Activated T-cell treated with anti-CD3 and anti-CD28 coated beads for 24 hours (primary cell): Measurements from ENCODE around the gene CDK14.
"Not testable (repeated sequence)": the region's sequence is repeated elsewhere in the genome, so short reads cannot be mapped to it uniquely, and the experiment has no call there.

Experiments
- DNase-seq: peaks from one replicate; pipeline ENCODE4 v3.0.0-alpha.2; 2020; ENCODE audit warnings: low read depth

CDK14 gene

DNA sequence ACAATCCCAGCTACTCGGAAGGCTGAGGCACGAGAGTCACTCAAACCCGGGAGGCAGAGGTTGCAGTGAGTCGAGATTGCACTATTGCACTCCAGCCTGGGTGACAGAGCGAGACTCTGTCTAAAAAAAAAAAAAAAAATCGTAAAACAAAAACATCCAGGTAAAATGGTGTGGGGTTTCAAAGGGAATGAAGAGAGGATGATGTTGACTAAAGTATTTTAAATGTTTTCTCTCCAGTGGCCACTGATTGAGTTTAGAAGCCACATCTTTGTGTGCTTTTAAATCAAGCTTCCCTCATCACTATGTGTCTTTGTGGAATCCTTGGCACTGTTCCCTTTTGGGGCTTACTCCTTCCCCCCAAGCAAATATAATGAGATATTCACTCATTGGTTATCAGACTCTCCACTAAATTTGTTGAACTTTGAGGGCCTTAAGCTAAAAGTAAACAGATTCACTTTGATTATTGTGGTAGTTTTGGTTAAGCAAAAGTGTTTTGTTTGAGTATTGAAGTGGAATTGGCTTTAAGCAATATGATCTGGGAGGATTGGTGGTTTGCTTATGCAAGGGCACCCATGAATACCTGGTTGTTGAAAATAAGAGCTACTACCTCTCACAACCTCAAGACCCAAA is 162.9 kb downstream of the CDK14 start:
- DNase-seq: no peak

DNA sequence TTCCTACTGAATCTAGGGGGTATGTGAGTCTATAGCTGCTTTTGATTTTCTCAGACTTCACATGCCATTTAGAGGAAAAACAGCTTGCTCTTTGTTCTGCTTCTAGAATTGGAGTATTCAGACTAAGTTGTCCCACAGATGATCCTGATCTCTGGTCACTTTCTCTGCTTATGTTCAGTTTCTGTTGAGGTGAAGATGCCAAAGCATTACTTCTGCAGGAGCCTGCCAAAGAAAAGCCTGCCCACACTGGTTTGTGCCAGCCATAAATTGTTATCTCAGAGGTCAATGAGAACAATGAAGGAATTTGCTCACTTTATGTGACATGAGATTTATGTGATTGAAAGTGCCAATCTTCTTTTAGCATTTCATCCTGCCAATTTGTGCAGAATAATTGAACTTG is 163.6 kb downstream of the CDK14 start:
- no peak for DNase-seq

DNA sequence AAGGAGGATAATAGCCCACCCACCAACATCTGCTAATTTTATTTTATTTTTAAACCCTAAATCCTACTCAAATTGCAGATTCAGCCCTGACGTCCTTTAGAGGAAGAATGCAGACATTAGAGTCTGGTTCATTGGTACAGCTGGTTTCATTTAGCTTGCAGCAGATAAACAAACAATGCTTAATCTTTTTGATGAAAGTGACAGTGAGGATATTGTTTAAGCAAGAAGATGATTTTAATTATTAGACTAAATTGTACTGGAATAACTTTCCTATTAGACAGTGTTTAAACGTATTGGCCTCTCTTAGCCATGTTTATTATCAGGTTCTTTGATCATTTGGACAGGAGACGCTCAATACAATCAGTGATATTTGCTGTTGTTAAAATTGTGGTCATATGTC is 164.8 kb downstream of the CDK14 start:
- DNase-seq: no peak

DNA sequence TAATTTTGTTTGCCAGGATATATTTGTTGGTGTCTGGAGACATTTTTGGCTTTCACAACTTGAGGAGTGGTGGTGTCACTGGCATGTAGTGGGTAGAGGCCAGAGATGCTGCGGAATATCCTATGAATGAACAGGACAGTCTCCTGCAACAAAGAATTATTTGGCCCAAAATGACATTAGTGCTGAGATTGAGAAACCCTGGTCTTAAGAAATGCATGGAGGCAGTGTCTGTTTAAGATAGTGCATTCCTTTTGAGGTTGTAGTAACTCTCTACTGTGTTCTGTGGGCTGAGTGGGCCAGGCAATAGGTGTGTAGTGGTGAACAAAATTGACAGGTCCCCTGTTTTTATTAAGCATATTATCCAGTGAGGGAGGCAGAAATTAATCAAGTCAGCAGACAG is 165.5 kb downstream of the CDK14 start:
- no peak for DNase-seq

DNA sequence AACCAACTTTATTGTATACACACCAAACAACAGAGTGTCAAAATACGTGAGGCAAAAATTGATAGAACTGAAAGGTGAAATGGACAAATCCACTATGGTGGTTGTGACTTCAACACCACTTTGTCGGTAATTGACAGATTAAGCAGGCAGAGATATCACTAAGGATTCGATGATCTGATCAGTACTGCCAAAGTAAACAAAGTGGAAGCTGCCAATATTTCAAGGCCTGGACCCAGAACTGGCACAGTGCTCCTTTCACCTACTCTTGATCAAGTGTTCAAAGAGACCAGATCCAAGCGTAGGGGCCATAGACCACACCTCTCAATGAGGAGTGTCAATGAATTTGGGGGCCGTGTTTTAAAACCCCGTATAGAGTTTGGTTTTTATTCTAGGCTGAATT is 167.0 kb downstream of the CDK14 start:
- DNase-seq: no peak

DNA sequence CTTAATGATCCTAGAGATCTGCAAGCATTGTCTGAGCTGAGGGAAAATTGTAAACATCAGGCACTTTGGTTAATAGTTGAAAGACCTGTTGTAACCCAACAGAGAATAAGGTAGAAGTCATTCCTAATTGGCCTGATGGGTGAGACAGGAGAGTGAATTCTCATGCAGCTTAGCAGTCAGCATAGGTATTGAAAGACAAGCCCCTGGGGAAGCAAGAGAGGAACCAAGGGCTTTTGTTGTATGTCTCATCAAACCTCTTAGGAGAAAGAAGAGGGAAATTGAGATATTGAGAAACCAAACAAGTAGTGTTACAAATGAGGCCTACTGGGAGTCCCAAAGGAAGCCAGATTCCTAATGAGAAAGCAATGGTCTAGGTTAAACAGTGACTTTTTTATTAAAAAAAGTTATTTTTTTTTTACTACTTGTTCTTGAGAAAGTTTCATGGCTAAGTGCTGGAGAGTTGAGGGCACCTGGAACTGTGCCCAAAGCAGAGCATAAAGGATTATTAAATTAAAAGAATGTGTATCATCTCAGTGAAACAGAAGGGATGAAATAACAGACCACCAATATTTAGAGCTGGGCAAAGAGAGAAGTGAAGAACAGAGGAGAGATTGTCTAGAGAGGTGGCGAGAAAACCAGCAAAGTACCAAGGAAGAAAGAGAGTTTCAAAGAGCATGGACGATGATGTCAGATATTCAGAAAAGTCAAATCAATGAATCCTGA is 168.9 kb downstream of the CDK14 start:
- no peak for DNase-seq

DNA sequence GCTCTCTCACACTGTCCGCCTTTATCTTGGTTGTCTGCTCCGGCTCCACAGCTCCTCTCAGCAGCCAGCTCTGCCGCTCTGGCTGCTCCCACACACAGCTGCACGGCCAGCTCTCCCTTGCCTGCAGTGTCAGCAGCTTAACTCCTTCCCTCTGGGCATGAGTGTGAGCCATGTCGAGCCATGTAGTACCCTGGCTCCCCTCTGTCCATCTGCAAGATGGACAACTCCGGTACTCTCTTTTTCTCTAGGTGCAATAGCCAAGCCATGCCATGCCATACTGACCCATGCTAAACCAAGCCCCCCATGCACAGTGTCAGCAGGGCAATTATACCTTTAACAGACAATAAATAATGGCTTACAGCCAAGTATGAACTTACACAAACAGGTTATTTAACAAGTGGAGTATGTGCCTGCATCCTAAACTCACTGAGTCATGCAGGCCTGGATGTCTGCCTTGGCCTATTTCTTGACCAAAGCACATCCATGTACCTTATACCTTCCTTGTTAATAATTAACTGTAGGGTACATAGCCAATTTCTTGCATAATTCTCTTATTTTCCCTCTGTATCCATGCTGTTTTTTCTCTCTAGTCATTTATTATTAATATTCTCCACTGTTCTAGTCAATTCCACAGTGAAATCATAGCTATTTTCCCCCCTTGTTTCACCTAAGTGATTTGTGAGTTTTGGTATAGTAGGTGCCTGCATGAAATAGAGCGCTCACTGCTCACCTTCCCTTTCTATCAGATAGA is 170.9 kb downstream of the CDK14 start:
- DNase-seq: no peak

DNA sequence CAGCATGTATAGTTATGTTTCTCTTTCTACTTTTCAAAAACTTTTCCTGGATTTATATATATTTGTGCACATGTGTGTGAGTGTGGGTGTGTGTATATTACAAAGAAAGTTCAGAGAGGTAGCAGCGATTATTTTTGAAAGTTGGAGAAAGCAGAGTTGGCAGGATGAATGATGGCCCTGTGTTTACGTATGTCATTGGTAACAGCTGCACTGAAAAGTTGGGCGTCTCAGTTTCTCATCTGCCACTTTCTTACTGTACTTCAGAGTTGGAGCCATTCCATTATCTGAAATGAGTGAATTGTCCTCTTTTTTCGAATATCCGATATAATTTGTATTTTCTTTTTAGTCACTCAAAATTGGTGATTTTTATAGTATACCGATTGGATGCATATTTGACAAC is 172.2 kb downstream of the CDK14 start:
- DNase-seq: no peak

DNA sequence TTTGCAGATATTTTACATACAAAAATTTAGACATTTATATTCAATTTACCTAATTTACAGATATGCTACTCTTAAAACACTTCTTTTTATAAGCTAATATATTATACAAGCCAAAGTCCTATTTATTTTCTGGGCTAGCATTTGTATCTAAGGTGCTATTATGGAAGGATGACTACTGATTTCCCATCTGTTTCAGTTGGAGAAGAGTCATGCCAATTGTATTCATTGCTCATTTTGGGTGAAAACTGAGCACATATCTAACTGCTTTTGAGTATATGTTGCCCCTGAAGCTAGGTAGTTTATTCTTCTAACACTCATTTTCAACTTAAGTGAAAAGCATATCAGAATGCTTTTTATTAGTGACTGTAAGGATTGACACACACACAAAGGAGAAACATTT is 172.9 kb downstream of the CDK14 start:
- no peak for DNase-seq

DNA sequence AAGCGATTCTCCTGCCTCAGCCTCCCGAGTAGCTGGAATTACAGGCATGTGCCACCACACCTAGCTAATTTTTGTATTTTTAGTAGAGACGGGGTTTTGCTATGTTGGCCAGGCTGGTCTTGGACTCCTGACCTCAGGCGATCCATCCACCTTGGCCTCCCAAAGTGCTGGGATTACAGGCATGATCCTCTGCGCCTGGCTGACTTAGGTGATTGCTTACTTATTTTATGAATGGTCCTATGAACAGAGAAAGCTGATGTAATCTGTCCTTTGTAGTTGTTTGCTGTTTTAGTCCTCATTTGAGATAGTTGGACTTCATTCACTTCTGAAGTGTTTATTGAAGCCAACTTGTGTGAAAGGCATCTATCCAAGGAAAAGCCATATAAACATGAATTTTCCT is 173.4 kb downstream of the CDK14 start:
- DNase-seq: not testable (repeated sequence)

DNA sequence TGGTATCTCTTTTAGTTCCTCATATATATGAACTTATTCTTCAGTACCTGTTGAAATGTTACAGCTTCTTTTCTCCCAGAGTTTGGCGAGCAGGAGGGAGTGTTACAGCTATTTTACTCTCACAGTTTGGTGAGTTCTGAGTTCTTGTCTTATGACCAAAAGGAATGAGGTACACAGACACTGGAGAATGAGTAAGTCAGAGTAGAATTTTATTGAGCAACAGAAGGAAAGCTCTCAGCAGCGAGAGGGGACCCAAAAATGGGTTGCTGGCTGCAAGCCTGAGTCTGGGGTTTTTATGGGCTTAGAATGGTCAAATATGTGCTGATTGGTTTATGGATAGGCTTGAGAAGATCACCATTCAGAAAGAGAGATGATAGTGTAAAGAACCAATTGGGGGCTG is 175.2 kb downstream of the CDK14 start:
- no peak for DNase-seq

DNA sequence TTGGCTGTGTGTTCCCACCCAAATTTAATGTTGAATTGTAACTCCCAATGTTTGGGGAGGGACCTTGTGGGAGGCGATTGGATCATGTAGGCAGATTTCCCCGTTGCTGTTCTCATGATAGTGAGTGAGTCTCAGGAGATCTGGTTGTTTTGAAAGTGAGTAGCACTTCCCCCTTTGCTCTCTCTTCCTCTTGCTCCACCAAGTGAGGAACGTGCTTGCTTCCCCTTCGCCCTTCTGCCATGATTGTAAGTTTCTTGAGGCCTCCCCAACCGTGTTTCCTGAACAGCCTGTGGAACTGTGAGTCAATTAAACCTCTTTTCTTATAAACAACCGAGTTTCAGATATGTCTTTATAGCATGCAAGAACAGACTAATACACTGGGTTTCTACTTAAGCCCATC is 176.3 kb downstream of the CDK14 start:
- no peak for DNase-seq

DNA sequence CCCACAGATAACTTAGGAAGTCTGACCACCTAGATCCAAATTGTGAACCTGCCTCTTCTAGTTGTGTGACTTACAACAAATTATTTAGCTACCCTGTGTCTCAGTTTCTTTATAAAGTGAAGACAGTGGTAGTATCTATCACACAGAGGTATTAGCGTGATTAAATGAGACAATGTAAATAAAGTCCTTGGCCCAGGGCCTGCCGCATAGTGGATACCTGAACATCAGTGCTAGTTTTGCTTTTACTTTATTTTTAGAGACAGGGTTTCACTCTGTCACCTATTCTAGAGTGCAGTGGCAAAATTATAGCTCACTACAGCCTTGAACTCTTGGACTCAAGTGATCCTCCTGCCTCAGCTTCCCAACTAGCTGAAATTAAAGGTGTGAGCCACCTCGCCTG is 177.1 kb downstream of the CDK14 start:
- DNase-seq: no peak

DNA sequence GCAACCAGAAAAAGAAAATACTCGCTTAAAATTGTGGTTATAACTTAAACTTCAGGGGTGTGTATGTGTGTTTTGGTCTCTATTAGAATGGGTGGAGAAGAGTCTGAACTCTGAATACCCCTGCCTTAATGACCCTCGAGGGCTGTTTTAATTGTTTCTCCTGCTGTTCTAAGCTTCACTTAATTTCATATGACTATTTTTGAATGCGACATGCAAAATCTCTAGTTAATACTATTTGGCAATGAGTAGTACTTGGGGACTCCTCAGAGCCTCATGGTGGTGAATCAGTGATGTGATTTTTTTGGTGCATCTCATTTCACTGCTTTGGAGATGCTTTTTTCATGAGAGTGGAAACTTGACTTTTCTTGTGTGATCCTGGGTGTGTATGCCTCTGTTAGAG is 178.6 kb downstream of the CDK14 start:
- no peak for DNase-seq

DNA sequence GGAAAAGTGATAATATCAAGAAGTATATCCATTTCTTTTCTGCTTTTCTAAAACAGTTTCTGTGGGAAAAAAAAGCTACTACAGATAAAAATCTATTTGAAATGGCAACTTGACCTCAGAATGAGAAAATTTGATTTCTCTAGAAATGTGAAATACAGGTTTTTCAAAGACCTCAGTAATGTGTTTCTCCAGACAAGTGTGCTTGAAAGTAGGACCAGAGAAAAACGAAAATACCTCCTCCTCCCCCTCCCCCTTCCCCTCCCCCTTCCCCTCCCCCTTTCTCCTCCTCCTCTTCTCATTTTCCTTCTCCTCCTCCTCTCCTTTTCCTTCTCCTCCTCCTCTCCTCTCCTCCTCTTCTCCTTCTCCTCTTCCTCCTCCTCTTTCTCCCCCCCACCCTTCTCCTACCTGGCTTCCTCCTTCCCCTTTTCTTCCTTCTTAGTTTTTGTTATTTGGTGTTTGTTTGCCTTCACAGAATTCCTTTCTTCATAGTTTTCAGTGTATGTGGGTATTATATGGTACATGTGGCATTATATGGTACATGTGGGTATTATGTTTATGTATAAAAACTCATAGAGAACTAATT is 179.4 kb downstream of the CDK14 start:
- DNase-seq: no peak

DNA sequence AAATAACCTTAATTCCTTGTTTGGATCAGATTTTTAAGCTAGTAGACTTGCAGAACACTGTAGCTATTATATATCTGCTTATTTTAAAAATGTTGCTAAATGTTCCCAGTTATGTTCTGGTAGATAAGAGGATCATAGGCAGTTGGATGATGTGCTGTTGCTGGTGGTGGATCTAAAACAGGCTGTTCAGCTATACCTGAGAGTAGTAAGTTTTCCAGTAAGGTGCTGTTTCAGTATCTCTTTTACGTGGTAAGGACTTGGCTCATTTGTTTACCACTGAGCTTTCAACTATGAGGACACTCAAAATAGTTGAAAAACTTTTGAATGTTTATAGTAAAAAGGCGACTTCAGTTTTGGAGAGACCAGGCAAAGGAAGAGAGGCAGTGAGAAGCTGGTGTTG is 180.9 kb downstream of the CDK14 start:
- DNase-seq: no peak

DNA sequence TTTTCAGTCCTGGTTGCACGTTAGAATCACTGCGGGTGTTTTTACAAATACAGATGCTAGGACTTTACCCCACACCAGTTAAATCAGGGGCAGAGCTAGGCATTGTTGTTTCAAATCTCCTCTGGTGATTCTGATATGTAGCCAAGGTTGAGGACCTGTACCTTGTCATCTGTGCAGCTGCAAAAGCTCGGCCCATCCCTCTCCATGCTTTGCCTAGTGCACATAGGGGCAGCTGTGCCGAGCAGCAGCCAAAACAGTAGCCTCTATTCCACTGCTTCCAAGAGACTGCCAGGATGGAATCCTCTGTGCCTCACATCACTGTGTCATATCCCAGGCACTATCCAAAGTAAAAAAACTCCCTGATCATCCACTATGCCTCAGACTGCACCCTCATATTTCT is 181.3 kb downstream of the CDK14 start:
- no peak for DNase-seq

DNA sequence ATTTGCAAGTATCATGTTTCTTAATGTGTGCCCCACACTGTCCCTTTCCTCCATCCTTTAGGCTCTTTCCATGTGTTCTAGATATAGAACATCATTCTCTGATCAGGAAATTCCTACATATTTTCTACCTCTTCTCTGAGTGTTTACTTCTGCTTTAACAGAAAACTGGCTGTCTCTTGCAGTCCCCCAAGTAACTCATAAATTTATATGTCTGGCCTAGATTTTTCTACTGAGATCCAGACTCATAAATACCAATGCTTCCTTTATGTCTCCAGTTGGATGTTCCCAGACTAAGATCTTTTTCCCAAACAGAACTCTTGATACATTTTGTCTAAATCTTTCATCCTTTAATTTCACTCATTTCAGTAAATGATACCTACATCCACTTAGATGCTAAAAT is 181.8 kb downstream of the CDK14 start:
- DNase-seq: no peak

DNA sequence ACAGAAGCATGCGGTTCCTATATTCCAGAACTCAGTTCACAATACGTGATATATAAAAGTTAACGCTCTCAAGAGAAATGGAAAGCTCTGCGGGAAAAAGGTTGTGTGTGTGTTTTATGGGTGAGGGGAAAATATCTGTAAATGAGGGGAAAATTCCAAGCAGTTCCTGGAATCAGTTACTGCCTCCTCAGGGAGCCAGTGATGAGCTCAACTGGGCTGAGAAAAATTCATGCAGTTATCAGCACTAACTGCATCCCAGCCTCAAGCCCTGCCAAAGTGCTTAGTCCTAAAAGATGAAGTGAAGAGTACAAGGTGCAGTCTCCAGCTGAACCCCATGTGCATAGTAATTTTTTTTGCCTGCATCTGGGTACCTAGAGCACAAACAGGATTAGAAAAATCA is 191.9 kb downstream of the CDK14 start:
- no peak for DNase-seq

DNA sequence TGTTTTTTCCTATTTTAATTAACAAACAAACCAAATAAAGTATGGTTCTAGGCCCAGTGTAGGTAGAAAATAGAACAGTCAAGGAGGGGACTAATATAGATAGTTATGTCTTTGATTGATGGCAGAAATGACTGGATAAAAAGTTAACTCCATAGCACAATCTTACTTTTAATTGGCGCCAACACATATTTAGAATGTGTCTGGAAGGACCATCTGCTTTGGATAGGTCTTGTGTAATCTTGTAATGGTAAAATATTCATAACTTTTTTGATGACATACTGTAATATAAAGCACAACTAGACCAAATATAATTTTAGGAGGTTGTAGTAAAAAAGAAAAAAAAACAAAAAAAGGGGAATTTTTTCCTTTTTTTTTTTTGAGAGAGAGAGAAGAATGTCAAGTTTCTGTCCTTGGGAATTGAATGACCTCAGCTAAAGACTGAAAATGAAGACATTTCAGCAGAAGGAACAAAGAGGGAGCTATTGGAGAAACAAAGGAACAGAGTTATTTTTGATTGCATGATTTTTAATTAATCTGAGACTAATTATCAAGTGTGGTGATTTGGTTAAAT is 193.7 kb downstream of the CDK14 start:
- DNase-seq: no peak

DNA sequence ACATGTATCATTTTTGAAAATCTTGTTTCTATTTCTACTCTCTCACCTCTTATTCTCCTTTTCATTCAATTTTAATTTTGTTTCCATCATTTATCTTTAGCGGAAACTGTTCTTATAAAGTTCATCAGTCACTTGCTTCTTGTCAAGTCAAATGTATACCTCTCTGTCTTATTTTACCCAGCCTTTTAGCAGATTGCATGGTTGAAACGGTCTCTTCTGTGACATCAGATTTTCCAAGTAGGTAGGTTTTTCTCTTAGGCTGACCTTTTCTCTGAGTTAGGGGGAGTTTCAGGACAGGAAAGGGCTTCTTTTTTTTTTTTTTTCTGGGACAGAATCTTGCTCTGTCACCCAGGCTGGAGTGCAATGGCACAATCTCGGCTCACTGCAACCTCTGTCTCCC is 195.5 kb downstream of the CDK14 start:
- DNase-seq: no peak

DNA sequence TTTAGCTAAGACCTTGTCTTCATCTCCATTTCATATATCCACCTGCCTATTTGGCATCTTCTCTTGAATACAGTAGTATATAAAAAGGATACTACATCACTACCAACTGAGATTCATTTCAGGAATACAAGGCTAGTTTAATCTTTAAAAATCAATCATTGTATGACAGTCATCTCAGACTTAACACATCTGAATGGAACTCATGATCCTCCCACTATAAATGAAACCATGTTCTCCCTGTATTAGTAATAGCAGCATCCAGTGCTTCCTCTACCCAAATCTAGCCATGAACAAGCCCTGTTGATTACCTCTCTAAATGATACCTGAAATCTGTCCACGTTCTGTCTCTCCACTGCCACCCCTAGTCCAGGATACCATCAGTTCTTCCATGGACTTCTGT is 196.2 kb downstream of the CDK14 start:
- no peak for DNase-seq

DNA sequence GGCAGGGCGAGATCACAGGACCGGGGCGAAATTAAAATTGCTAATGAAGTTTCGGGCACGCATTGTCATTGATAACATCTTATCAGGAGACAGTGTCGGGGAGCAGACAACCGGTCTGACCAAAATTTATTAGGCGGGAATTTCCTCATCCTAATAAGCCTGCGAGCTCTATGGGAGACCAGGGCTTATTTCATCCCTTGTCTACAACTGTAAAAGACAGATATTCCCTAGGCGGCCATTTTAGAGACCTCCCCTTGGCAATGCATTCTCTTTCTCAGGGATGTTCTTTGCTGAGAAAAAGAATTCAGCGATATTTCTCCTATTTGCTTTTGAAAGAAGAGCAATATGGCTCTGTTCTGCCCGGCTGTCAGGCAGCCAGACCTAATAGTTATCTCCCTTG is 198.1 kb downstream of the CDK14 start:
- DNase-seq: not testable (repeated sequence)
